Chondrocyte (in vitro differentiated cells): Measurements from ENCODE around the gene AUTS2. TPM values are rescaled to one million over a fixed set of nuclear protein-coding genes. Genes with fewer than 3 reads are reported as not detected.

Experiments used
- DNase-seq: peaks from one replicate; pipeline ENCODE4 v3.0.0; 2021; ENCODE audit warnings: mixed read lengths, low spot score
- H3K27ac Mint-ChIP-seq: one replicate; pipeline ENCODE4 v1.8.0; 2021; ENCODE audit warnings: mild to moderate bottlenecking, moderate library complexity, mixed read lengths; ENCODE audit not compliant: unreplicated experiment
- H3K27me3 Mint-ChIP-seq: 2 replicates; pipeline ENCODE4 v1.8.0; 2021; ENCODE audit warnings: low read depth, mixed read lengths
- H3K36me3 Mint-ChIP-seq: 2 replicates; pipeline ENCODE4 v1.8.0; 2021; ENCODE audit warnings: low read depth, mixed read lengths
- H3K4me1 Mint-ChIP-seq: 2 replicates; pipeline ENCODE4 v1.8.0; 2021; ENCODE audit warnings: low read depth, mild to moderate bottlenecking, mixed read lengths
- H3K4me3 Mint-ChIP-seq: one replicate; pipeline ENCODE4 v1.8.0; 2021; ENCODE audit warnings: mild to moderate bottlenecking, moderate library complexity, mixed read lengths; ENCODE audit not compliant: unreplicated experiment
- H3K9me3 Mint-ChIP-seq: 2 replicates; pipeline ENCODE4 v1.8.0; 2021; ENCODE audit warnings: low read depth, mixed read lengths
- CTCF ChIP-seq: fragments of 200-600 bp; sonication (generic); IDR thresholded peaks from 2 replicates; pipeline ENCODE4 v1.5.0; 2021; ENCODE audit warnings: antibody characterized with exemption, mild to moderate bottlenecking, moderate library complexity
- total RNA-seq: library from RNA; stranded (reverse); gene quantifications from 3 replicates; pipeline ENCODE4 v1.2.1, GENCODE V29; 2021

AUTS2 gene
- total RNA-seq, 1 donor from 2014 or later: 31.5 TPM

- no peak for DNase-seq
- Mint-ChIP-seq H3K9me3 (no peaks in the 10 kb centered on the region), H3K36me3 (no peaks in the 10 kb centered on the region), H3K4me1 (peaks cover 11% of the 10 kb centered on the region), H3K27me3 (no peaks in the 10 kb centered on the region), H3K27ac (no peak overlapping the region), H3K4me3 (no peak overlapping the region)
- TF ChIP-seq CTCF: no peak
Observed at GRCh38 chr7:69857014-69857413, 258.7 kb downstream of the AUTS2 start.

GRCh38 chr7:69858471-69858870 is 260.2 kb downstream of the AUTS2 start:
- Mint-ChIP-seq H3K9me3 (no peaks in the 10 kb centered on the region), H3K4me1 (peaks cover 7% of the 10 kb centered on the region), H3K4me3 (no peak overlapping the region), H3K27me3 (no peaks in the 10 kb centered on the region), H3K27ac (no peak overlapping the region), H3K36me3 (no peaks in the 10 kb centered on the region)
- no peak for DNase-seq
- TF ChIP-seq CTCF: no peak

- Mint-ChIP-seq H3K4me1 (peaks cover 7% of the 10 kb centered on the region), H3K4me3 (no peak overlapping the region), H3K9me3 (no peaks in the 10 kb centered on the region), H3K27me3 (no peaks in the 10 kb centered on the region), H3K36me3 (no peaks in the 10 kb centered on the region), H3K27ac (no peak overlapping the region)
- TF ChIP-seq CTCF: no peak
- DNase-seq: no peak
Observed at GRCh38 chr7:69859342-69859741, 261.1 kb downstream of the AUTS2 start.

GRCh38 chr7:69860486-69860885 is 262.2 kb downstream of the AUTS2 start:
- Mint-ChIP-seq H3K27ac (no peak overlapping the region), H3K9me3 (no peaks in the 10 kb centered on the region)
- no peak for TF ChIP-seq CTCF

GRCh38 chr7:69860941-69861622 is 262.8 kb downstream of the AUTS2 start:
- Mint-ChIP-seq H3K4me1 (peaks cover 10% of the 10 kb centered on the region), H3K36me3 (no peaks in the 10 kb centered on the region), H3K9me3 (no peaks in the 10 kb centered on the region), H3K27me3 (no peaks in the 10 kb centered on the region), H3K27ac (no peak overlapping the region), H3K4me3 (no peak overlapping the region)
- DNase-seq: no peak
- no peak for TF ChIP-seq CTCF

More at GRCh38 chr7:69860486-69860885, 262.2 kb downstream of the AUTS2 start:
- Mint-ChIP-seq H3K27me3 (no peaks in the 10 kb centered on the region), H3K36me3 (no peaks in the 10 kb centered on the region), H3K4me1 (peaks cover 9% of the 10 kb centered on the region), H3K4me3 (no peak overlapping the region)
- no peak for DNase-seq
